GM19328 (cell line): Measurements from ENCODE around the gene PIP5K1C.
"Not testable (repeated sequence)": the region's sequence is repeated elsewhere in the genome, so short reads cannot be mapped to it uniquely, and the experiment has no call there.

Source experiments
- ATAC-seq: cut with Tn5 transposase; IDR thresholded peaks from one replicate; pipeline ENCODE4 v1.9.1; 2021; ENCODE audit warnings: mild to moderate bottlenecking, moderate library complexity; ENCODE audit not compliant: unreplicated experiment

The PIP5K1C gene

DNA sequence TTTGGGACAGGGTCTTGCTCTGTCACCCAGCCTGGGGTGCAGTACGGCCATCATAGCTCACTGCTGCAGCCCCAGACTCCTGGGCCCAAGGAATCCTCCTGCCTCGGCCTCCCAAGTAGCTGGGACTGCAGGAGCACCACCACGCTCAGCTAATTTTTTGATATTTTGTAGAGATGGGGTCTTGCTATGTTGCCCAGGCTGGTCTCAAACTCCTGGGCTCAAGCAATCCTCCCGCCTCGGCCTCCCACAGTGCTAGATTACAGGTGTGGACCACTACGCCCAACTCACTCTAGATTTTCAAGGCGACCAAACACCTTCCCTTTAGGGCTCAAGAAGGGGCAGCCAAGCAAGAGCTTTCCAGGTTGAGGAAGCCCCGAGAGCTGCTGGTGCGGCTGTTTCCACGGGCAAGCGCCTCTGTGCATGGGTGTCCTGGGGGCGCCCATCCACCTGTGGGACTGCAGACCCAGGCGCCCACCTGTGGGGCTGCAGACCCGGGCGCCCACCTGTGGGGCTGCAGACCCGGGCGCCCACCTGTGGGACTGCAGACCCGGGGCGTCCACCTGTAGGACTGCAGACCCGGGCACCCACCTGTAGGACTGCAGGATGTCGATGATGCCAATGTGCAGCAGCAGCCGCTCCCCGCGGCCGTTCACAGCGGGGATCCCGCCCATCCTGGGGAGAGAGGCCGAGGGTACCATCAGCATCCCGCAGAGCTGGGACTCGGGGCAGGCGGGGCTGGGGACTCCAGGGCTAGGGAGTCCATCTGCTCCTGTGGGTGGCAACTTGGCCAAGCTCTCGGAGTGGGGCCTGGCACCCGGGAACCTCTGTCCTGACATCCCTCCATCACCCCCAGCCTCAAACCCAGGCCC, 52.0 kb downstream of the PIP5K1C start:
- ATAC-seq, result no peak

DNA sequence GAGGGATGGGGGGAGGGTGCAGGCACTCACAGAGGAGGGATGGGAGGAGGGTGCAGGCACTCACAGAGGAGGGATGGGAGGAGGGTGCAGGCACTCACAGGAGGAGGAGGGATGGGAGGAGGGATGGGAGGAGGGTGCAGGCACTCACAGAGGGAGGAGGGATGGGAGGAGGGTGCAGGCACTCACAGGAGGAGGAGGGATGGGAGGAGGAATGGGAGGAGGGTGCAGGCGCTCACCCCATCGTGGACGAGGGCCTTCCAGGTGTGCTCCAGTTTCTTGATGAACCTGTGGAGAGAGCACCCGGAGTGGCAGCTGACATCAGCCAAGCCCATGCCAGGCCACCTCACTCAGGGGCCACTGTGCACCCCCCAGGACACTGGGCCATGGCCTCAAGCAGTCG, 53.2 kb downstream of the PIP5K1C start:
- not testable (repeated sequence) for ATAC-seq

DNA sequence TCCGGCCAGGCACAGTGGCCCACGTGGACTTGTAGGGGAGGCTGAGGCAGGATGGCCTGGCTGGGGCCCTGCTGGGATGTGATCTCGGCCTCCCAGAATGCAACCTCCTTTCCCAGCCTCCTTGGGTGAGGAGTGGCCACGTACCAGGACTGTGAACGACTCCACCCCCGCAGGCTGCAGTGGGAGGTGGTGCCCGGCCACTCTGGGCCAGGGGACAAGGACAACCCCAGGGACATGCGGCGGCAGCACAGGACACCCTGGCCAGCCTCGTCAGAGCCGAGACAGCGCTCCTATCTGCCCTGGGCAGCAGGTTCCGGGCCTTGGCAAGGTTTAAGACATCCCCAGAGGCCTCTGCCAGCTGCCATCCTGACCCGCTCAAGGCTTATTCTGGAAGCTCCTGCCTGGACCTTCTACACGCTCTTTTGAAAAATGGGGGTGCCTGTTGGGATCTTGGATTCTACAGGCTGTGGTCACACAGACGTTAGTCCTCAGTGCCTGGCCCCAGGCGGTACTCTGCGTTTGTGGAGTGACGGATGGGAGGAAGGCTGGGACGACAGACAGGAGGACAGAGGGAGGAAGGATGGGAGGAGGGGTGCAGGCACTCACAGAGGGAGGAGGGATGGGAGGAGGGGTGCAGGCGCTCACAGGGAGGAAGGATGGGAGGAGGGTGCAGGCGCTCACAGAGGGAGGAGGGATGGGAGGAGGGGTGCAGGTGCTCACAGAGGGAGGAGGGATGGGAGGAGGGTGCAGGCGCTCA, 53.8 kb downstream of the PIP5K1C start:
- ATAC-seq, result no peak

DNA sequence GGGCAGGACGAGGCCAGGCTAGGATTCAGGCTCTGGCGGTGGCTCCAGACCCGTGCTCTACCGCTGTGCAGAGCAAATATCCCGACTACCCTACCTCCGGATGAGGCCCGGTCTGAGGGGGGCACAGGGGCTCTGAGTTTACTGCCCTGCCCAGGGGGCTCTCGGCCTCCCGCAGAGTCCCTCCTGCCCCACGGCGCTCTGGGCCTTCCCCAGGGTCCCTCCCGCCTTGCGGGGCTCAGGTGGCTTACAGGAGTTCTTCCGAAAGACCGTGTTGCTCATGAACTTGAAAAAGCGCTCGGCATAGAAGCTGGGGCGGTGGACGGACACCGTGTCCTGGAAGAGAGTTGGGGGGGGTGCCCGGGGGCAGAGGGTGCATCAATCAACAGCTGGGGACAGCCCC, 54.5 kb downstream of the PIP5K1C start:
- ATAC-seq, result no peak

DNA sequence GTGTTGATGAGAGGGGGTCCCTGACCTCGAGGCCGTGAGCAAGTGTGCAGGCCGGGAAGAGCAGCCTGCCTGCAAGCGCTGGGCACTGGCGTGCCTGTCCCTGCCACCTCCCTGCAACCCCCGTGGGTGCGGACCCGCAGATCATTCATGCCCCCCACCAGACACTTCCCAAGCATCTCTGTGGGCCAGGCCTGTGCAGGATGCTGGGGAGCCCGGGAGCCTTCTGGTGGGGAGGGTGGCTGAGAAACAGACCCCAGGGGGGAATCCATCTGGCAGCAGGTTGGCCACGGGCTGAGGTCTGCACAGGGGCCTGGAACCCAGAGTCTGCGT, 55.2 kb downstream of the PIP5K1C start:
- ATAC-seq, result no peak

DNA sequence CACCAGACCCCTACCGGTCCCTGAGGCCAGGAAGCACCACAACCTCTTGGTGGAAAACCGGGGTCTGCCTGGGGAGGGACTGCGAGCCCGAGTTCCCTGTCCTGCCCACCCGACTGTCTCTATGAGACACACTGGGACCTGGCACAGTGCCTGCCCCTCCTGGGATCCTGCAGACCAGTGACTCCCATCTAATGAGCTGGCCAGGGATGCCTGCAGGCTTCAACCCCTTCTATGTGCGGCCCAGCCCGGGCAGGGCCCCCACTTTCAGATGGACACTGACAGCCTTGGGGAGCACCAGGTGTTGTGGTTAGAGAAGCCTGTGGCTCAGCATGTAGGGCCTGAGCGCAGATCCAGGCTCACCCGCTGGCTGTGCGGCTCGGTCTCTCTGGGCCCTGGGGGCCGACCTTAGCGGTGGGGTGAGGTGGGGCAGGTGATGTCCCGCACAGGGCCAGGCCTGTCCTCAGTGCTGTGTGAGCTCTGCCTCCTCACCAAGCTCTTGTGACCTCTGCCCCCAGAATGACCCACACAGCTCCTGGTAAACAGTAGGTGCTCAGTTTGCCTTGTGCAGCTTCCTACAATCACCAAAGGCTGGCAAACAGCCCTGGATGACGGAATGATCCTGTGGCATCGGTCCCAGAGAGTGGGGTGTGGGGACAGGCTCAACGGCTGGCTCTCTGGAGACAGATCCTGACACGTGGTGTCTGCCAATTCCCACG, 55.8 kb downstream of the PIP5K1C start:
- no peak for ATAC-seq

DNA sequence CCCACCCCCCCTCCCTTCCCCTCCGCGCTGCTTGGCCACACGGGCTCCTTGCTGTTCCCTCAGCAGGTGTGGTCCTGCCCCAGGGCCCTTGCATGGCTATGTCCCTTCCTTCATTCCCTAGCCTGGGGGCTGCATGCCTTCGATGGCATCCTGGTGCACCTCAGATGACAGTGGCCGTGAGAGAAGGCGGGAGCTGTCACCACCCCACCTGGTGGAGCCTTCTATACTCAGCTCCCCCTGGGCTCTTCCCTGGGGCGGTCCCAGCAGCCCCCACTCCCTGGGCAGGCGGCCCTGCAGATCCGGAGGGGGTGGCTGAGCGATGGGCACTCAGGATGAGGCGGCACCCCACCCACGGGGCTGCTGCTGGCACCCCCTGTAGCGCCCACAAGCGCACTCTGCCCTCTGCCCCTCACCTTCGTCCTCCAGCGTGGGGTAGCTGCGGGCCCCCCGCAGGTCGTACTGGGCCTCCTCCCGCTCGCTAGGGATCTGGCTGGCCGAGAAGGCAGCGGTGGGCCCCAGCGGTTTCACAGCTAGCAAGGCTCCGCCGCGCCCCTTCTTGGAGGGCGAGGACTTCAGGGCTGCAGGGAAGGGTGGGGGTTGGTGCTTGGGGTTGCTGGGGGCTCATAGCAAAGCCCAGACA, 56.5 kb downstream of the PIP5K1C start:
- ATAC-seq, result no peak

DNA sequence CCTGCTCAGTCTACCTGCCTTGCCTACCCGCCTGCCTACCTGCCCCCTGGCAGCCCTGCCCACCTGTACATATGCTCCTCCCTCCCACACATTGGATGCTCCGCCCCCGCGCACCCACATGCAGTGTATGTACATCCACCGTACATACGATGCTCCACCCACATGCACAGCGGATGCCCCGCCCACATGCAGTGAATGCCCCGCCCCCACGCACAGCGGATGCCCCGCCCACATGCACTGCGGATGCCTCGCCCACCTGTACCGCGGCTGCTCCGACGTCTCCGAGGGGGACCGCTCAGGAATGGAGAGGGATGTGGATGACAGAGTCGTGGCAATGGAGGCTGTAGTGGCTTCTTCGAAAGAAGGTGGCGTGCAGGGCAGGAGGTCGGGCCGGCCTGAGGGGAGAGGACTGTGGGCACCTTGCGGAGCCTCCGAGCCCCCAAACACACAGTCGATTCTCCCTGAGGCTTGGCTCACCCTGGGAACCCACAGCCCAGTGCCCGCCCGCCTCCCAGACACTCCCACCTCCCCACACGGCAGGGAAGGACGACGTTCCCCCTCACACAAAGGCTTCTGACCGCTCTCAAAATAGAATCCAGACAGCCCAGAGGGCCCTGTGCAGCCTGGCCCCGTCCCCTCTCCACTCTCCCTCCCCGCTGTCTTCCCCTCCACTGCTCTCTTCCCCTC, 57.1 kb downstream of the PIP5K1C start:
- no peak for ATAC-seq

DNA sequence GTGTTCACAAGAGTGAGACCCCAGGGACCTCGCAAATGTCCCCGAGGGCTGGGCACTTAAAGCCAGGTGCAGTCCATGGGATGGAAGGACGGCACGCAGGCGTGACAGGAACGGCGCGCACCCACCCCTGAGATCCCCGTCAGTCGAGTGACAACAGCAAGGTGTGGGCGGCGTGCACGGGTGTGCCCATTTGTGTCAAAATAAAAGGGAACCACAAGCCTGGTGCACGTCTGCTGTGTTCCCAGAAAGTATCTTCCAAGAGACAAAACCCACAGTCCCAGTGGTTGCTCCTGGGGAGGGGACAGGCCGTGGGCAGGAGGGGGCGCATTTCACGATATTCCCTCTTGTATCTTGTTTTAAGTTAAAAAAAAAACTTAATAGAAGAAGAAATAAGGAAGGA, 58.0 kb downstream of the PIP5K1C start:
- ATAC-seq, result no peak

DNA sequence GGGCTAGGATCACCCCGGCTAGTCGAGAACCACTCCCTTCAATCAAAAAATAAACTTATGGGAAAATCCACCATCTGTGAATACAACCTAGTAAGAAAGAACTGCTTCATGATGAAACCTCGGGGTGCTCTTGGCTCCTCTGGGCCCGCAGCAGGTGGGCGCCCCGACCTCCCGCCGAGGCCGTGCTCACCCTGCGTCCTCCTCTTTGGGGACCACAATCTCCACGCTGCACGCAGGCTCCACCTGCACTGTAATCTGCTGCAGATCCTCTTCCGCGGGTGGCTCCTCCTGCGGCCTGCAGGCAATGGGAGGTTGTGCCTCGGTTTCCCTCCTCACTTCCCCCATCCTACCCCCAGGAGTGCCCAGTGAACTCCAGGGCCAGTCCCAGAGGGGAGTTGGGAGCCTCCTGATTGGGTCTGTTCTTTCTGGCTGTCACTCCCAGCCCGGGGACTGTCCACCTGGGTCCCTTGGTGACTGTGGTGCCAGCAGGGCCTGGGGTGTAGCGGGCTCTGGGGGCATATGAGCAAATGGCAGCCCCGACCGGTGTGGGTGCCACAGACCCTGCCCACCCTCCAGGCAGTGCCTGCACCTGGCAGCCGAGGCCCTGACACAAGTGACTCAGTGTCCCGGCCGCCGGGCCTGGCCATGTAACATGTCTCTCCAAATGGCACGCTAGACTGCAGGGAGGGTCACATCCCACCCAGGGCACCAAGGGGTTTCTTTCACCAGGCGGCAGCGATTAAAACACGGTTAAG, 58.6 kb downstream of the PIP5K1C start:
- ATAC-seq, result no peak

DNA sequence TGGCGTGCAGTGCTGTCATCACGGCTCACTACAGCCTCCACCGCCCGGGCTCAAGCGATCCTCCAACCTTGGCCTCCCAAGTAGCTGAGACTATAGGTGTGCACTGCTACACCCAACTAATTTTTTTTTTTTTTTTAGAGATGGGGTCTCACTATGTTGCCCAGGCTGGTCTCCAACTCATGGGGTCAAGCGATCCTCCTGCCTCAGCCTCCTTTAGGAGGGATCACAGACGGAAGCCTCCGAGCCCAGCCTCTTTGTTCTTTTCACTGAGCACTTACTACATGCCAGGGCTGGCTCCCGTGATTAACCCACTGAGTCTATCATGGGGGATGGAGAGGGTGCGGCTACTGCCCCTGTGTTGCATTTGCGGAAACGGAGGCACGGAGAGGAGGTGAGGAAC, 60.8 kb downstream of the PIP5K1C start:
- no peak for ATAC-seq

DNA sequence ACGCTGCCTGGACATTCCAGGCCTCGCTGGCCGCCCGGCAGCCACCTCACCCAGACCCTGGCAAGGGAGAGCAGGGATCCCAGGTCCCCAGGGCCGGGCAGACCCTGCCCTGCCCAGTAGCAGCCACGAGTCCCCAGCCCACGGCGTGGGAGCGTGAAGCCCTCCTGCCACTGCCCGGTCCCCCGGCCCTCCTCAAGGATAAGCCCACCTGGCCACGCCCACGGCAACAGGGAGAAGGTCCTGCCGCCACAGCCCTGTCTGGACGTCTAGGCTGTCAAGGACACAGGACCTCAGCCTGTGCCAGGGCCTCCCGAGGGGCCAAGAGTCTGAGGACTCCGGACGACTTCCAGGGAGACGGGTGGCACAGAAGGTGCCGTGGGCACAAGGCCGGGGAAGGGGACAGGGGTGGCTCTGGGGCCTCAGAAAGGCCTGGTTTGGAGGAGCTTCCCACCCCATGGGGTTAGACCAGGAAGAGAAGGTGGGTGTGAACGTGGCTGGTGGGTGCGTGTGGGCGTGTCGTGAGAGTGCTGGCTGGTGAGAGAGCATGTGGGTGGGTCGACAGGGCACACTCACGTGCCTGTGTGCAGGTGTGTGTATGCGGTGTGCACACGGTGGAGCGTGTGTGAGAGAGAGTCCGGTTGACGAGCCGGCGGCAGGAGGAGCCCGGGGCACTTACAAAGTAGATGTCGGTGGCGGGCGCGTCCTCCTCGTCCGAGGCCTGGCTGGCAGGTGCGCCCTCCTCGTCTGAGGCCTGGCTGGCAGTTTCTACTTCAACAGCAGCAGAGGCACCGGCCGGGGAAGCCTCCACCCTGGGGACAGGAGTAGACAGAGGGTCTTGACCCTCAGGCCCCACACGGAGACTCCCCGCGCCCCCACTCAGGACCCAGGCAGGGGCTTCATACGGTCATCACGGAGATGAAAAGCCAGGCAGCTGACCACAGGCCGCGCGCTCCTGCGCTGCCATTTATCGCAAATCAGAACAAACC, 61.8 kb downstream of the PIP5K1C start:
- no peak for ATAC-seq

DNA sequence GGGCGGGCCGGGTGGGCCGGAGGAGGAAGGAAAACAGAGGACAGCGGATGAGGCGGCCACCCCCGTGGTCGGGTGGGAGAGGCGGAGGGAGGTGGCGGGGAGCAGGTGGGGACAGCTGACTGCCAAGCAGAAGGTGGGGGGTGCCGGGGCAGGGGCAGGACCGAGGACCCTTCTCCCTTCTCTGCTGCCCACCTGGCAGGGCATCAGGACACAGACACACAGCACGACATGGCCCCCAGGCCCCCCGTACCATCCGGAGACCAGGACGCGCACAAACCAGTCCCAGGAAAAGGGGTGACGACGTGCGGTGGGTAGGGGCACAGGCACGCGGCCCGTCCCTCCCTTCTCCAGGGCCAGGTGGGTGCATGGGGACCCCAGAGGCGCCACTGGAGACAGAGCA, 62.6 kb downstream of the PIP5K1C start:
- no peak for ATAC-seq

DNA sequence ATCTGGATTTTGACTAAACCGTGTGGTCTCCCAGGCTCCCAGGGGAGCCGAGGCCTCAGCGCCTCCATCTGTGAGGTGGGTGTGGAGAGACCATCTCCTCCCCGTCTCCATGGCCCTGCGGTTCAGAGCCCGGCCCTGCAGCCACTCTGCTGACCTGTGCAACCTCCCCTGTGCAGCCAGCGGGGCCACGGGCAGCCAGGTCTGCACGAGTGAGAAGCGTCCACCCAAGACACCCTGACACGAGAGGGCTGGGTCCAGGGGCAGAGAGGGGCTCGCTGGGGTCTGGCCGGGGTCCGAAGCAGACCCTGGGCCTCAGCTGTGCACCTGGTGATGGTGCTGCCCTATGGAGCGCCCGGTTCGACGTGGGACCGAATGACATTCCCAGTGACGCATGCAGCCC, 63.3 kb downstream of the PIP5K1C start:
- ATAC-seq, result no peak

DNA sequence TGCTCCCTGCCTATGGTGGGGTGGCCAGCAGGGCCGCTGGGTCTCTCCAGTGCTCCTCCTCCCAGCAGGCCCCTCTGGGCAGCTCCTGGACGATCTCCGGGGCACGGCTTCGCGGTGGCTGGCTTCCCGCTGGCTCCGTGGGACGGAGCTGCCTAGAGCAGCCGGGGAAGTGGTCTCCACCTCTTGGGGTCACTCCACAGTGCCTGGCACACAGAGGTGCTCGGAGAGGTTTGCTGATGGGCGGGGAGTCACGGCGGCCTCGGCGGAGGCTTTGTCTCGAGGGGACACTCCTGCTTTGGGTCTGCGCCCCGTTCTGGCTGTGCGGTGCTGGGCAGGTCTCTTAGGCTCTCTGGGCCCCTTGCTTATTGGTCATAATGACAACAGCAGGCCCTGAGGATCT, 63.8 kb downstream of the PIP5K1C start:
- ATAC-seq, result no peak

DNA sequence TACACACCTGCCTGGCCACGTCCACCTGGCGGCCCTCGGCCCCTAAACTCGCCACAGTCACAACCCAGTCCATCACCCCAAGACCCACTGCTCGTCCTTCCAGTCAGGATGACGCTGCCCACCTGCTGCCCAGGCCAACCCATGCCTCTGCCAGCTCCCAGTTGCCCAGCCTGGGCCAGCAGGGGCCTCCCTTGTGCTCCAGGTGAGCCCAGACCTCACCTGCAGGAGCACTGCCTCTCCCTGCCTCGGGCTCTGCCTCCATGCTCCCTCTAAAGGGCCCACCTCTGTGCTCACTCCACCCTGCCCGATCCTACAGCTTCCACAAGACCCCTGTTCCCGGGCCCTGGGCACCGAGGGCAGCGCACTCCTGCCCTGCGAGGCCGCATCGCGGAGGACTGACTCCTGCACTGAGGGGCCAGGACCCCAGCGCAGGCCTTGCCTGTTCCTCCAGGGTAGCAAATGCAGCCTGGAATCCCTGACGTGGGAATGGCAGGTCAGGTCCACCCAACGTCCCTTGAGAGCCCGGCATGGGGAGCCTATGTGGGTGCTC, 65.7 kb downstream of the PIP5K1C start:
- ATAC-seq, result no peak

DNA sequence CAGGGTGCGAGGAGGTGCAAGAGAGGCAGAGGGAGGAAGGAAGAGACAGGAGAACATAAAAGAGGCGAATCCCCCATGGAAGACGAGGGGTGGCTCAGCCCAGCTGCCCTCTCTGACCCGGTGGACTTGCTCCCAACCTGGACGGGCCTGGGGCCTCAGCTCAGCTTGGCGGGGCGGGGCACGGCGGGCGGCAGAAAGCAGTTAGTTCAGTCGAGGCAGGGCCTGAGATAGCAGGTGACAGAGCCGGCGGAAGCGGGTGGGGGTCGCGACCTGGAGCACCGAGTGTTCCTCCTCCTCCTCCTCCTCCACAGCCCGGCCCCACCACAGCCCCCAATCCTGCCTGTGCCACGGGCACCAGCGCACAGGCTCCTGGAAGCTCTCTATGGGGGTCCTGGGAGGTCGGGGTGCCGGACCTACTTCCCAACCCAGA, 66.7 kb downstream of the PIP5K1C start:
- ATAC-seq, result no peak

DNA sequence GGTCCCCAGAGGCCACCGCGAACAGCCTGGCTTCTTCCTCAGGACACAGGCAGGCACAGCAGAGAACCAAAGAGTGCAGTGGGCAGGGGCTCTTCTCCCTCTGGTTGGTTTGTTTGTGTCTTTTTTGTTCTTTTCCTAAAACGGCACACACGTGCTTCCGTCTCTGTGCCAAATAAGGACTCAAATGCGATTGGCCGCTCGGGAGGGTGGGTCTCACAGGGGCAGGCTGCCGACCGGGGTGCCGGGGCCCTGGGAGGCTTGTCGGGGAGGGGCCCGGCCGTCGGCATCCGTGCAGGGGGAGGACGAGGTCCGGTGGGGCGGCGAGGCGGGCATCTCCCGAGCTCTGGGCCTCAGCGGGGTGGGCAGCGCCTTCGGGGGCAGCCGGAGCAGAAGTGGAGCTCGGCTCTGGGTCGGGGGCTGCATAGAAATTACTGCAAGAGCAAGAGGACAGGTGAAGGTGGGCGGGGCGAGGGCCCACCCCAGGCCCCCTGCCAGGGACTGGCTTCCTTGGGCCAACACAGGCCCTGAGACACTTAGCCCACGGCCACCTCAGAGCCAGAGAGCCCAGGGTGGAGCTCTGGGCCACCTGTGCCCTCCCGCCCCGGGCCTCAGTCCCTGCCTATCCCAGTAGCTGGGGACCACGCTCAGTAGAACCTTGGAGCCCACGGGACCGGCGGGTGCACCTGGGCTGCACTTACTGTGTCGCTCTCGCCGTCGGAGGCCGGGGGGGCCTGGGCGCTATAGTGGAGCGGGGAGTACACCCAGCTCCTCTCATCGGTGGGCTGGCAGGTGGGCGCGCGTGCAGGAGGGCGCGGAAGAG, 67.3 kb downstream of the PIP5K1C start:
- ATAC-seq, result no peak
